Chondrocyte (in vitro differentiated cells): ENCODE results near the gene SLC26A4. TPM values are rescaled to one million over a fixed set of nuclear protein-coding genes. Genes with fewer than 3 reads are reported as not detected.

ENCODE experiments used
- DNase-seq: peaks from one replicate; pipeline ENCODE4 v3.0.0; 2021; ENCODE audit warnings: mixed read lengths, low spot score
- H3K27ac Mint-ChIP-seq: one replicate; pipeline ENCODE4 v1.8.0; 2021; ENCODE audit warnings: mild to moderate bottlenecking, moderate library complexity, mixed read lengths; ENCODE audit not compliant: unreplicated experiment
- H3K27me3 Mint-ChIP-seq: 2 replicates; pipeline ENCODE4 v1.8.0; 2021; ENCODE audit warnings: low read depth, mixed read lengths
- H3K36me3 Mint-ChIP-seq: 2 replicates; pipeline ENCODE4 v1.8.0; 2021; ENCODE audit warnings: low read depth, mixed read lengths
- H3K4me1 Mint-ChIP-seq: 2 replicates; pipeline ENCODE4 v1.8.0; 2021; ENCODE audit warnings: low read depth, mild to moderate bottlenecking, mixed read lengths
- H3K4me3 Mint-ChIP-seq: one replicate; pipeline ENCODE4 v1.8.0; 2021; ENCODE audit warnings: mild to moderate bottlenecking, moderate library complexity, mixed read lengths; ENCODE audit not compliant: unreplicated experiment
- H3K9me3 Mint-ChIP-seq: 2 replicates; pipeline ENCODE4 v1.8.0; 2021; ENCODE audit warnings: low read depth, mixed read lengths
- CTCF ChIP-seq: fragments of 200-600 bp; sonication (generic); IDR thresholded peaks from 2 replicates; pipeline ENCODE4 v1.5.0; 2021; ENCODE audit warnings: antibody characterized with exemption, mild to moderate bottlenecking, moderate library complexity
- total RNA-seq: library from RNA; stranded (reverse); gene quantifications from 3 replicates; pipeline ENCODE4 v1.2.1, GENCODE V29; 2021

SLC26A4 gene
- total RNA-seq, 1 donor from 2014 or later, result 0.55 TPM

- TF ChIP-seq CTCF, result no peak
- H3K9me3 Mint-ChIP-seq, result no peaks in the 10 kb centered on the region
Measured at GRCh38 chr7:107666790-107667189, 6.2 kb downstream of the SLC26A4 start.

DNA sequence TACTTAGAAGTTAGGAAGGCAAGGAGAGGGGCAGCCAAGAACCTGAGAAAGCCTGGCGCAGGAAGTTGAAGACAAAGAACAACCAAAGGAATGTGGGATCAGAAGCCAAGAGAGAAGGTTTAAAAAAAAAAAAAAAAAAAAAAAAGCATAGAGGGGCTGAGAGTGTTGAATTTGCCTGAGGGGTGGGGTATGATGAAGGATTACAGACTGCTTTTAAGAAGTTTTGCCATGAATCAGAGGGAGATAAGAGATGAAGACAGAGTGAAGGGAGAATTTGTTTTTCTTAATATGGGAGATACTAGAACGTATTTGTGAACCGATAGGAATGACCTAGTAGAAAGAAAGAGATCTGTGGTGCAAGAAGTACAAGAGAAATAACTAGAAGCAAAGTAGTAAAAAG is 6.7 kb downstream of the SLC26A4 start:
- Mint-ChIP-seq H3K9me3 (no peaks in the 10 kb centered on the region), H3K36me3 (no peaks in the 10 kb centered on the region), H3K27ac (no peak overlapping the region), H3K27me3 (peaks cover 27% of the 10 kb centered on the region), H3K4me1 (no peaks in the 10 kb centered on the region), H3K4me3 (no peak overlapping the region)
- no peak for TF ChIP-seq CTCF
- no peak for DNase-seq

More at GRCh38 chr7:107666790-107667189, 6.2 kb downstream of the SLC26A4 start:
- Mint-ChIP-seq H3K27ac (no peak overlapping the region), H3K27me3 (peaks cover 32% of the 10 kb centered on the region), H3K4me3 (no peak overlapping the region), H3K4me1 (no peaks in the 10 kb centered on the region), H3K36me3 (no peaks in the 10 kb centered on the region)
- no peak for DNase-seq

GRCh38 chr7:107668296-107668695 is 7.7 kb downstream of the SLC26A4 start:
- Mint-ChIP-seq H3K36me3 (no peaks in the 10 kb centered on the region), H3K9me3 (no peaks in the 10 kb centered on the region), H3K4me1 (no peaks in the 10 kb centered on the region), H3K4me3 (no peak overlapping the region), H3K27ac (no peak overlapping the region), H3K27me3 (peaks cover 24% of the 10 kb centered on the region)
- TF ChIP-seq CTCF, result no peak
- no peak for DNase-seq

DNA sequence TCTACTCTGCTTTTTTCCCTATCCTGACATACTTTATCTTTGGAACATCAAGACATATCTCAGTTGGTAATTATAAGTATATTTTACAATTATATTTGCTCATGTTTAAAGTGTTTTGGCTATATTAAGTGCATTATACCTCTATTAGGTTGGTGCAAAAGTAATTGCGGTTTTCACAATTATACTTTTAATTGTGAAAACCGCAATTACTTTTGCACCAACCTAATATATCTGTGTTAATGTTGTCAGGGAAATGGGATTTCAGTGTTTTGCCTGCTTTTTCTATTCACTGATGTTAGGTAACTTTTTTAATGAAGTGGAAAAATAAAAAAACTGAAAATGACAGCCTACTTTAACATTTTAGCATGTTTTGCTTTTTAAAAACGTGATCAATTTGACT is 11.6 kb downstream of the SLC26A4 start:
- no peak for DNase-seq
- Mint-ChIP-seq H3K27ac (no peak overlapping the region), H3K9me3 (no peaks in the 10 kb centered on the region), H3K4me3 (no peak overlapping the region), H3K36me3 (no peaks in the 10 kb centered on the region), H3K4me1 (no peaks in the 10 kb centered on the region), H3K27me3 (peaks cover 23% of the 10 kb centered on the region)
- TF ChIP-seq CTCF, result no peak

DNA sequence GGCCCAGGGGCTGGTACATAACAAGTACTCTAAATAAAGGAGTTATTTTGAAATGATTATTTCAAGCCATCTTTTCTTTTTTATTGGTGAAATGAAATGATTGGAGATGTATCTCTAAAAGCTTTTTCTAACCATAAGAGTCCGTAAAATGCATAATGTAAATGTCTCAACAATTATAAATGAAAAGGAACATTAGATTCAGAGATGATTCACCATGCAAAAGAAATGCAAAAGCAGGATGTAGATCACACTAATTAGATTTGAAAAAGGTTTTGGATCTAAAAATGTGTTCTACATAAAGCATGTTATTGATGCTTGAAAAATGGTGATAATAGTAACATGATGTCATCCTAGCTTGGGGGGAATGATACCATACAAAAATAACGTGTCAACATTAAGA is 15.6 kb downstream of the SLC26A4 start:
- no peaks in the 10 kb centered on the region for H3K9me3 Mint-ChIP-seq
- H3K36me3 Mint-ChIP-seq, result no peaks in the 10 kb centered on the region
- peaks cover 17% of the 10 kb centered on the region for H3K27me3 Mint-ChIP-seq
- no peak for TF ChIP-seq CTCF
- no peak for DNase-seq
- H3K4me1 Mint-ChIP-seq, result no peaks in the 10 kb centered on the region
- H3K4me3 Mint-ChIP-seq, result no peak overlapping the region
- H3K27ac Mint-ChIP-seq, result no peak overlapping the region
